Neuronal stem cell (in vitro differentiated cells): Measurements from ENCODE around the gene PLS1.

ENCODE experiments used
- DNase-seq: peaks from one replicate; pipeline ENCODE4 v3.0.0-alpha.2; 2013; ENCODE audit warnings: low spot score
- H2AFZ ChIP-seq: one replicate; pipeline ENCODE4 v1.6.1; 2013; ENCODE audit warnings: mild to moderate bottlenecking, low read length, inconsistent platforms
- H2AK5ac ChIP-seq: 2 replicates; pipeline ENCODE4 v1.6.1; 2013; ENCODE audit warnings: low read depth, mild to moderate bottlenecking, inconsistent platforms, low read length, moderate library complexity, mixed read lengths
- H2BK120ac ChIP-seq: 2 replicates; pipeline ENCODE4 v1.6.1; 2013; ENCODE audit warnings: low read depth, mild to moderate bottlenecking, inconsistent platforms, low read length, moderate library complexity, mixed read lengths
- H2BK12ac ChIP-seq: one replicate; pipeline ENCODE4 v1.6.1; 2013; ENCODE audit warnings: low read length, inconsistent platforms
- H2BK15ac ChIP-seq: 2 replicates; pipeline ENCODE4 v1.6.1; 2013; ENCODE audit warnings: mild to moderate bottlenecking, low read length, inconsistent platforms, mixed read lengths
- H2BK5ac ChIP-seq: one replicate; pipeline ENCODE4 v1.6.1; 2013; ENCODE audit warnings: inconsistent platforms, mild to moderate bottlenecking, low read length, moderate library complexity
- H3K14ac ChIP-seq: one replicate; pipeline ENCODE4 v1.6.1; 2013; ENCODE audit warnings: low read length, inconsistent platforms
- H3K18ac ChIP-seq: 2 replicates; pipeline ENCODE4 v1.6.1; 2013; ENCODE audit warnings: low read length, inconsistent platforms
- H3K23ac ChIP-seq: 2 replicates; pipeline ENCODE4 v1.6.1; 2013; ENCODE audit warnings: low read depth, mild to moderate bottlenecking, mixed read lengths, low read length, inconsistent platforms; ENCODE audit not compliant: poor library complexity
- H3K27ac ChIP-seq: replicated peaks from 3 replicates; pipeline ENCODE4 v1.5.1; 2013; ENCODE audit warnings: low read length, inconsistent platforms
- H3K27me3 ChIP-seq, 3 experiments: 2 replicates each; pipeline ENCODE4 v1.6.1; 2013; ENCODE audit warnings: low read length in 3 of 3, mild to moderate bottlenecking in 2 of 3, inconsistent platforms in 1 of 3, low read depth in 1 of 3, mixed read lengths in 1 of 3, moderate library complexity in 1 of 3; ENCODE audit not compliant: control insufficient read depth in 3 of 3, insufficient read depth in 3 of 3
- H3K36me3 ChIP-seq, 2 donors: replicated peaks in 1 of 2; 2 replicates each; pipeline ENCODE4 v1.6.1; 2013; ENCODE audit warnings: low read length in 2 of 2; ENCODE audit not compliant: control insufficient read depth in 2 of 2, insufficient read depth in 2 of 2
- H3K4ac ChIP-seq: 2 replicates; pipeline ENCODE4 v1.6.1; 2013; ENCODE audit warnings: inconsistent platforms, mild to moderate bottlenecking, low read length, moderate library complexity
- H3K4me1 ChIP-seq, 2 donors: 1 replicate in 1 of 2; 2 replicates in 1 of 2; pipeline ENCODE4 v1.6.1; 2013; ENCODE audit warnings: low read length in 2 of 2, low read depth in 1 of 2; ENCODE audit not compliant: control insufficient read depth in 2 of 2, insufficient read depth in 1 of 2
- H3K4me2 ChIP-seq: one replicate; pipeline ENCODE4 v1.6.1; 2013; ENCODE audit warnings: mild to moderate bottlenecking, low read length, inconsistent platforms; ENCODE audit not compliant: insufficient read depth, poor library complexity, severe bottlenecking
- H3K4me3 ChIP-seq, 2 donors: 2 replicates each; pipeline ENCODE4 v1.5.1; 2013; ENCODE audit warnings: low read length in 2 of 2, mild to moderate bottlenecking in 2 of 2, inconsistent platforms in 1 of 2, moderate library complexity in 1 of 2
- H3K79me1 ChIP-seq: one replicate; pipeline ENCODE4 v1.6.1; 2013; ENCODE audit warnings: low read depth, mild to moderate bottlenecking, inconsistent platforms, low read length, moderate library complexity
- H3K9ac ChIP-seq: one replicate; pipeline ENCODE4 v1.6.1; 2013; ENCODE audit warnings: mild to moderate bottlenecking, low read depth, low read length, inconsistent platforms; ENCODE audit not compliant: poor library complexity
- H3K9me3 ChIP-seq, 2 donors: replicated peaks in 1 of 2; 2 replicates each; pipeline versions ENCODE3 to v1.6.1; 2013; ENCODE audit warnings: low read length in 2 of 2, mild to moderate bottlenecking in 2 of 2, inconsistent platforms in 1 of 2, low read depth in 1 of 2, mixed read lengths in 1 of 2, moderate library complexity in 1 of 2; ENCODE audit not compliant: control insufficient read depth in 2 of 2, insufficient read depth in 1 of 2
- H4K8ac ChIP-seq: one replicate; pipeline ENCODE4 v1.6.1; 2013; ENCODE audit warnings: low read depth, mild to moderate bottlenecking, inconsistent platforms, low read length, moderate library complexity
- H4K91ac ChIP-seq: one replicate; pipeline ENCODE4 v1.6.1; 2013; ENCODE audit warnings: low read length, low read depth, mild to moderate bottlenecking, inconsistent platforms; ENCODE audit not compliant: poor library complexity
- WGBS, 2 donors: extraction: QIAGEN DNeasy Blood & Tissue Kit; methylation state at CpG; one replicate each; pipeline ENCODE4 v1.1.7; 2013; ENCODE audit warnings: missing lambda C conversion rate in 2 of 2, mixed read lengths in 1 of 2; ENCODE audit not compliant: insufficient read length in 2 of 2, insufficient replicate concordance in 1 of 2; ENCODE audit errors: extremely low coverage in 2 of 2; 5-methylcytosine and 5-hydroxymethylcytosine counted together

Gene PLS1

DNA sequence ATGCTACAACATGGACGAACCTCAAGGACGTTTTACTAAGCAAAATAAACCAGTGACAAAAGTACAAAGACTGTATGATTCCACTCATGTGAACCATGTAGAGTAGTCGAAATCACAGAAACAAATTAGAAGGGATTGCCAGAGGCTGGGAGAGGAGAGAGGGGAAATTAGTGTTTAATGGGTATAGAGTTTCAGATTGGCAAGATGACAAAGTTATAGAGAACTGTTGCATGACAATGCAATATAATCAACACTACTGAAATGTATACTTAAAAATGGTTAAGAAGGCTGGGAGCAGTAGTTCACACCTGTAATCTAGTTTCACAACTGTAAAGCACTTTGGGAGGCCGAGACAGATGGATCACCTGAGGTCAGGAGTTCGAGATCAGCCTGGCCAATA lies 36.9 kb downstream of the PLS1 start:
- Histone ChIP-seq H3K4me3 (no peak overlapping the region), H2AFZ (no peak overlapping the region), H3K4me2 (no peak overlapping the region), H2AK5ac (no peak overlapping the region), H2BK12ac (no peak overlapping the region), H3K9ac (no peak overlapping the region), H2BK5ac (no peak overlapping the region), H3K14ac (no peak overlapping the region), H3K18ac (no peak overlapping the region), H3K4me1 (no peaks in the 10 kb centered on the region), H4K91ac (no peak overlapping the region), H3K9me3 (no peaks in the 10 kb centered on the region), H3K27me3 (no peaks in the 10 kb centered on the region), H3K4ac (no peak overlapping the region), H2BK15ac (no peak overlapping the region), H2BK120ac (no peak overlapping the region), H3K79me1 (no peaks in the 10 kb centered on the region), H3K27ac (no peak overlapping the region), H3K36me3 (no peaks in the 10 kb centered on the region), H3K23ac (no peak overlapping the region), H4K8ac (no peak overlapping the region)
- no peak for DNase-seq
- WGBS, 2 donors = no CpG with 5 or more reads among the region's 5 CpGs

DNA sequence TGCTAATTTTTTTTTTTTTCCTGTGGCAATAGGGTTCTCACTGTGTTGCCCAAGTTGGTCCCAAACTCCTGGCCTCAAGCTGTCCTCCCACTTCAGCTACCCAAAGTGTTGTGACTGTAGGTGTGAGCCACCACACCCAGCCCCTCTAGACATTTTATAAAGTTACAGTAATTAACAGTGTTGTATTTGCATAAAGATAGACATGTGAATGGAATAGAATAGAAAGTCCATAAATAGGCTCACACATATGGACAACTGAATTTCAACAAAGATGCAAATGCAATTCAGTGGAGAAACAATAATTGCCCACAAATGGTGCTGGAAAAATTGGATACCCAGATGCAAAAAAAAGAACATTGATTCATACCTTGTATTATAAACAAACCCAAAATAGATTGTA lies 39.9 kb downstream of the PLS1 start:
- Histone ChIP-seq H2AK5ac (no peak overlapping the region), H3K4me3 (no peak overlapping the region), H3K4me1 (no peaks in the 10 kb centered on the region), H3K27ac (no peak overlapping the region), H3K4ac (no peak overlapping the region), H2BK5ac (no peak overlapping the region), H3K18ac (no peak overlapping the region), H2BK15ac (no peak overlapping the region), H3K79me1 (no peaks in the 10 kb centered on the region), H2BK12ac (no peak overlapping the region), H3K27me3 (no peaks in the 10 kb centered on the region), H2AFZ (no peak overlapping the region), H3K23ac (no peak overlapping the region), H4K91ac (no peak overlapping the region), H2BK120ac (no peak overlapping the region), H3K9ac (no peak overlapping the region), H3K4me2 (no peak overlapping the region), H3K9me3 (no peaks in the 10 kb centered on the region), H4K8ac (no peak overlapping the region), H3K14ac (no peak overlapping the region), H3K36me3 (no peaks in the 10 kb centered on the region)
- no peak for DNase-seq

DNA sequence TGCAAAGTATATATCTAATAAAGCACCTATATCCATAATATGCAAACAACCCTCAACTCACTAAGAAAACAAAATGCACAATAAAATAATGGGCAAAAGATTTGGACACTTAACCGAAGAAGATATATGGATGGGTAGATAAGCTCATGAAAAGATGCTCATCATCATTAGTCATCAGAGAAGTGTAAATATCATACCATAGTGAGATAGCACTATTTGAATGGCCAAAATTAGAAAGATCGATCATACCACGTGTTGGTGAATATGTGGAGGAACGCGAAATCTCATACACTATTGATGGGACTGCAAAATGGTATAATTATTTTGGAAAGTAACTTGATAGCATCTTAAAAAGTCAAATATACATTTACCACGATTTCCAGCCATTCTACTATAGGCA lies 40.5 kb downstream of the PLS1 start:
- H3K18ac ChIP-seq = no peak overlapping the region
- H3K9ac ChIP-seq = no peak overlapping the region
- no peak overlapping the region for H4K91ac ChIP-seq
- no peak overlapping the region for H3K23ac ChIP-seq
- H3K27ac ChIP-seq = no peak overlapping the region
- no peak for DNase-seq
- H3K79me1 ChIP-seq = no peaks in the 10 kb centered on the region
- no peaks in the 10 kb centered on the region for H3K4me1 ChIP-seq
- H2BK5ac ChIP-seq = no peak overlapping the region
- no peak overlapping the region for H2BK15ac ChIP-seq
- no peak overlapping the region for H2BK12ac ChIP-seq
- H2AFZ ChIP-seq = no peak overlapping the region
- no peak overlapping the region for H2AK5ac ChIP-seq
- H3K4me3 ChIP-seq = no peak overlapping the region
- H3K9me3 ChIP-seq = no peaks in the 10 kb centered on the region
- no CpG with 5 or more reads among the region's 6 CpGs for WGBS, 2 donors
- H3K4ac ChIP-seq = no peak overlapping the region
- no peak overlapping the region for H3K14ac ChIP-seq
- H3K27me3 ChIP-seq = no peaks in the 10 kb centered on the region
- no peak overlapping the region for H2BK120ac ChIP-seq
- H4K8ac ChIP-seq = no peak overlapping the region
- no peak overlapping the region for H3K4me2 ChIP-seq
- H3K36me3 ChIP-seq = no peaks in the 10 kb centered on the region

- Histone ChIP-seq H3K14ac (no peak overlapping the region), H3K9me3 (no peaks in the 10 kb centered on the region), H3K79me1 (no peaks in the 10 kb centered on the region), H2BK12ac (no peak overlapping the region), H3K23ac (no peak overlapping the region), H2BK120ac (no peak overlapping the region), H3K4me3 (no peak overlapping the region), H2BK5ac (no peak overlapping the region), H3K9ac (no peak overlapping the region), H3K27me3 (no peaks in the 10 kb centered on the region), H3K4ac (no peak overlapping the region), H3K36me3 (no peaks in the 10 kb centered on the region), H2AFZ (no peak overlapping the region), H2BK15ac (no peak overlapping the region), H3K27ac (no peak overlapping the region), H4K91ac (no peak overlapping the region), H3K4me1 (no peaks in the 10 kb centered on the region), H3K18ac (no peak overlapping the region), H2AK5ac (no peak overlapping the region), H3K4me2 (no peak overlapping the region), H4K8ac (no peak overlapping the region)
- DNase-seq = no peak
- WGBS, 2 donors = no CpG with 5 or more reads among the region's 2 CpGs
Observed at GRCh38 chr3:142638291-142638690, 42.1 kb downstream of the PLS1 start.
